Loucy (cell line): ENCODE results near the gene FRMD1.

Source experiments
- H2AFZ ChIP-seq: fragments of 200-600 bp; sonication (generic); 2 replicates; pipeline ENCODE4 v1.6.0; 2016; ENCODE audit warnings: antibody characterized with exemption, mild to moderate bottlenecking, low read length, moderate library complexity
- H3F3A ChIP-seq: fragments of 200-600 bp; 2 replicates; pipeline ENCODE4 v1.6.0; 2016; ENCODE audit warnings: antibody characterized with exemption, low read depth, mild to moderate bottlenecking
- H3K27me3 ChIP-seq: fragments of 200-600 bp; sonication (generic); 2 replicates; pipeline ENCODE4 v1.6.1; 2014; ENCODE audit warnings: low read length, mild to moderate bottlenecking; ENCODE audit not compliant: insufficient read depth, poor library complexity, severe bottlenecking
- H3K36me3 ChIP-seq: fragments of 200-600 bp; sonication (generic); 2 replicates; pipeline ENCODE4 v1.6.1; 2016; ENCODE audit warnings: low read length; ENCODE audit not compliant: insufficient read depth
- H3K4me1 ChIP-seq: fragments of 200-600 bp; sonication (generic); 2 replicates; pipeline ENCODE4 v1.5.1; 2014; ENCODE audit warnings: low read length, mild to moderate bottlenecking; ENCODE audit not compliant: insufficient read depth, poor library complexity, severe bottlenecking
- H3K4me2 ChIP-seq: fragments of 200-600 bp; sonication (generic); 2 replicates; pipeline ENCODE4 v1.6.0; 2014; ENCODE audit warnings: antibody characterized with exemption, low read length, low read depth, mild to moderate bottlenecking; ENCODE audit not compliant: poor library complexity, severe bottlenecking
- H3K4me3 ChIP-seq: fragments of 200-600 bp; sonication (generic); 2 replicates; pipeline ENCODE4 v1.5.1; 2014; ENCODE audit warnings: low read length, mild to moderate bottlenecking, mixed read lengths; ENCODE audit not compliant: poor library complexity, severe bottlenecking
- H3K79me2 ChIP-seq: fragments of 200-600 bp; sonication (generic); 2 replicates; pipeline ENCODE4 v1.6.1; 2014; ENCODE audit warnings: low read length; ENCODE audit not compliant: insufficient read depth
- H3K9ac ChIP-seq: fragments of 200-600 bp; sonication (generic); 2 replicates; pipeline ENCODE4 v1.6.0; 2014; ENCODE audit warnings: mild to moderate bottlenecking, low read depth, low read length, moderate library complexity; ENCODE audit not compliant: poor library complexity, severe bottlenecking
- H3K9me2 ChIP-seq: fragments of 200-600 bp; sonication (generic); replicated peaks from 2 replicates; pipeline ENCODE4 v1.6.1; 2016; ENCODE audit warnings: low read depth, low read length, mixed read lengths
- H3K9me3 ChIP-seq: fragments of 200-600 bp; sonication (generic); 2 replicates; pipeline ENCODE4 v1.6.1; 2014; ENCODE audit warnings: mild to moderate bottlenecking, antibody characterized with exemption, low read length, low read depth; ENCODE audit not compliant: insufficient read depth
- H4K20me1 ChIP-seq: fragments of 200-600 bp; sonication (generic); 2 replicates; pipeline ENCODE4 v1.6.0; 2014; ENCODE audit warnings: antibody characterized with exemption, low read length, mild to moderate bottlenecking; ENCODE audit not compliant: insufficient read depth, poor library complexity, severe bottlenecking
- CTCF ChIP-seq: fragments of 200-600 bp; sonication (generic); conservative IDR thresholded peaks from 2 replicates; pipeline ENCODE4 v1.5.1; 2014; ENCODE audit warnings: mild to moderate bottlenecking, antibody characterized with exemption, low read length
- EZH2phosphoT487 ChIP-seq: fragments of 200-600 bp; IDR thresholded peaks from 2 replicates; pipeline ENCODE4 v1.6.1; 2018; ENCODE audit warnings: antibody characterized with exemption, mild to moderate bottlenecking, moderate library complexity, borderline replicate concordance

FRMD1 gene

DNA sequence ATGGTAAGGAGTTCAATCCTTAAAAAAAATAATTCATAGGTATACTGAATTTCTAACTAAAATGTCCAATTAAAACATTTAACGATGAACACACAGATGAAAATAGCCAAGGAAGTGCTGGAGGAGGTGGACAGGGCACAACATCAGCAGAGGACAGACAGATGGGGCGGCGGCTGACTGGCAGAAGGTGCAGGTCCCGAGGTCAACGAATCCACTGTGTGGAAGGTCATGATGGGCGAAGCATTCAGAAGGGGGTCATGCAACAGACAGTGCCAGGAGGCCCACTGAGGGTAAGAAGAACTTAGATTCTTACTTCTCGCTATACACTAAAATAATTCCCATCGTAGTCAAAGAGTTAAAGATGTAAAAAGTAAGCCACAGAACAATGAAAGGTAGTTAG is 34.2 kb upstream of the FRMD1 start:
- H2AFZ ChIP-seq, result no peak overlapping the region
- no peaks in the 10 kb centered on the region for H3K4me1 ChIP-seq
- H3K4me3 ChIP-seq, result no peak overlapping the region
- H3K36me3 ChIP-seq, result no peaks in the 10 kb centered on the region
- H3K4me2 ChIP-seq, result no peak overlapping the region
- no peak for TF ChIP-seq CTCF
- TF ChIP-seq EZH2phosphoT487, result no peak
- H3K27me3 ChIP-seq, result no peaks in the 10 kb centered on the region
- H3F3A ChIP-seq, result no peaks in the 10 kb centered on the region
- H3K9ac ChIP-seq, result no peak overlapping the region
- no peaks in the 10 kb centered on the region for H3K9me2 ChIP-seq
- H3K79me2 ChIP-seq, result no peaks in the 10 kb centered on the region
- H4K20me1 ChIP-seq, result no peaks in the 10 kb centered on the region
- H3K9me3 ChIP-seq, result peaks cover 15% of the 10 kb centered on the region; the same call in 1 of the 2 replicates

GRCh38 chr6:168111911-168112310 is 32.9 kb upstream of the FRMD1 start:
- H3K27me3 ChIP-seq, result no peaks in the 10 kb centered on the region
- H2AFZ ChIP-seq, result no peak overlapping the region
- H3K4me2 ChIP-seq, result no peak overlapping the region
- H3K9ac ChIP-seq, result no peak overlapping the region
- no peak overlapping the region for H3K4me3 ChIP-seq
- no peaks in the 10 kb centered on the region for H3K9me2 ChIP-seq
- TF ChIP-seq CTCF (no peak), EZH2phosphoT487 (no peak)
- H3K4me1 ChIP-seq, result no peaks in the 10 kb centered on the region
- peaks cover 15% of the 10 kb centered on the region; the same call in 1 of the 2 replicates for H3K9me3 ChIP-seq
- H4K20me1 ChIP-seq, result no peaks in the 10 kb centered on the region
- H3K79me2 ChIP-seq, result no peaks in the 10 kb centered on the region
- no peaks in the 10 kb centered on the region for H3F3A ChIP-seq
- H3K36me3 ChIP-seq, result no peaks in the 10 kb centered on the region

DNA sequence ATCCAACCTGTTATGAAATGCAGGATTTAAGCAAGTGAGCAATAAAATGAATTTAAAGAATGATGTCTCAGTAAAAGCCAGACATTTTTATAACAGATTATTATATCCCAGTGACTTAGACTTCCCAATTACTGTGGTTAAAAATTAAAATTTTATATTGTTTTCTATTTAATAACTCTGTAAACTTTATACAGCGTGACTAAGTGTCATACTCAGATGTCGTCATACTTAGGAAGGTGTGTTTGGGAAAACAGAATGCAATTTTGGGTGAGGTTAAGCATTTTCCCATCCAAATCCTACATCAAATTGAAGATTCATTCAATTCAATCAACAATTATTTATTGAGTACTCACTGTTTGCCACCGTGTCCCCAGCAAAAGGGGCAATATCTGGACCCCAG is 31.4 kb upstream of the FRMD1 start:
- Histone ChIP-seq H4K20me1 (no peaks in the 10 kb centered on the region), H3K9me2 (no peaks in the 10 kb centered on the region), H3K79me2 (no peaks in the 10 kb centered on the region), H2AFZ (no peak overlapping the region), H3K36me3 (no peaks in the 10 kb centered on the region), H3K4me2 (no peak overlapping the region), H3K27me3 (no peaks in the 10 kb centered on the region), H3K9me3 (peaks cover 13% of the 10 kb centered on the region; the same call in 1 of the 2 replicates), H3K4me3 (no peak overlapping the region), H3F3A (no peaks in the 10 kb centered on the region), H3K4me1 (no peaks in the 10 kb centered on the region), H3K9ac (no peak overlapping the region)
- TF ChIP-seq EZH2phosphoT487 (no peak), CTCF (no peak)
